GM18498 (cell line): Measurements from ENCODE around the gene DARS2.
"Not testable (repeated sequence)": the region's sequence is repeated elsewhere in the genome, so short reads cannot be mapped to it uniquely, and the experiment has no call there.

Experiments
- ATAC-seq: cut with Tn5 transposase; IDR thresholded peaks from one replicate; pipeline ENCODE4 v1.9.1; 2021; ENCODE audit warnings: mild to moderate bottlenecking, moderate library complexity; ENCODE audit not compliant: unreplicated experiment

DARS2 gene

DNA sequence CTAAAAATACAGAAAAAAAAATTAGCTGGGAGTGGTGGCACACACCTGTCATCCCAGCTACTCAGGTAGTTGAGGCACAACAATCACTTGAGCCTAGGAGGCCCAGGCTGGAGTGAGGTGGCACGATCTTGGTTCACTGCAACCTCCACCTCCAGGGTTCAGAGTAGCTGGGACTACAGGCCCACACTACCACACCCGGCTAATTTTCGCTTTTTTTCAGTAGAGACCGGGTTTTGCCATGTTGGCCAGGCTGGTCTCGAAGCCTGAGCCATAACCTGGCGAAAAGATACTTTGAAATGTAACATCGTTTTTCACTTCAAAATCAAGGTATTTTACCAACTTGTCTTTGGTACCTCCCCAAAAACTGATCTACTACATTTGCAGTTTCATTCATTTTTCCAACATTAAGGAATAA is 37.3 kb downstream of the DARS2 start:
- no peak for ATAC-seq

DNA sequence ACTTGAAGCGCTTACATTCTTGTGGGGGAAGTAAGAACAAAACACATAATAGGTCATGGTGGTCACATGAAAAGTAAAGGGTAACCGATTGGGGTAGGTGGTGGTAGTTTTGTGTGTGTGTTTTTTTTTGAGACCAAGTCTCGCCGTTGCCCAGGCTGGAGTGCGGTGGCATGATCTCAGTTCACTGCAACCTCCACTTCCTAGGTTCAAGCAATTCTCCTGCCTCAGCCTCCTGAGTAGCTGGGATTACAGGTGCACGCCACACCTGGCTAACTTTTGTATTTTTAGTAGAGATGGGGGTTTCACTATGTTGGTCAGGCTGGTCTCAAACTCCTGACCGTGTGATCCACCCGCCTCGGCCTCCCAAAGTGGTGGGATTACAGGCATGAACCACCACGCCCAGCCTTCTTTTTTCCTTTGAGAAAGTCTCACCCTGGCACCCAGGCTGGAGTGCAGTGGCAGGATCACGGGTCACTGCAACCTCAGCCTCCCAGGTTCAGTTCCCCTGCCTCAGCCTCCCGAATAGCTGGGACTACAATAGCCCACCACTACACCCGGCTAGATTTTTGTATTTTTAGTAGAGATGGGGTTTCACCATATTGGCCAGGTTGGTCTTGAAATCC is 37.8 kb downstream of the DARS2 start:
- not testable (repeated sequence) for ATAC-seq

DNA sequence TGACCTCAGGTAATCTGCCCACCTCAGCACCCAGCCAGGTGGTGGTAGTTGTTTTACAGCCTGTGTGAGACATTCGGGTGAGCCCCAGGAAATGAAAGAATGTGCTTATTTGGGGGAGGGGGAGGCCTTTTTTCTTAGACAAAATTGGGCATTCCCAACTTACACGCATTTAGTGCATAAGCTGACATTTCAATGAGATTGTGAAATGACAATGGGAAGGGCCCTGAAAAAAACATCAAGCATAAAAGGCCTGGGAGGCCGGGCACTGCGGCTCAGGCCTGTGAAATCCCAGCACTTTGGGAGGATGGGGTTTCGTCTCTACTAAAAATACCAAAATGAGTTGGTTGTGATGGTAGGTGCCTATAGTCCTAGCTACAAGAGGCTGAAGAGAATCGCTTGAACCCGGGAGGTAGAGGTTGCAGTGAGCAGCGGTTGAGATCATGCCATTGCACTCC is 38.3 kb downstream of the DARS2 start:
- no peak for ATAC-seq

DNA sequence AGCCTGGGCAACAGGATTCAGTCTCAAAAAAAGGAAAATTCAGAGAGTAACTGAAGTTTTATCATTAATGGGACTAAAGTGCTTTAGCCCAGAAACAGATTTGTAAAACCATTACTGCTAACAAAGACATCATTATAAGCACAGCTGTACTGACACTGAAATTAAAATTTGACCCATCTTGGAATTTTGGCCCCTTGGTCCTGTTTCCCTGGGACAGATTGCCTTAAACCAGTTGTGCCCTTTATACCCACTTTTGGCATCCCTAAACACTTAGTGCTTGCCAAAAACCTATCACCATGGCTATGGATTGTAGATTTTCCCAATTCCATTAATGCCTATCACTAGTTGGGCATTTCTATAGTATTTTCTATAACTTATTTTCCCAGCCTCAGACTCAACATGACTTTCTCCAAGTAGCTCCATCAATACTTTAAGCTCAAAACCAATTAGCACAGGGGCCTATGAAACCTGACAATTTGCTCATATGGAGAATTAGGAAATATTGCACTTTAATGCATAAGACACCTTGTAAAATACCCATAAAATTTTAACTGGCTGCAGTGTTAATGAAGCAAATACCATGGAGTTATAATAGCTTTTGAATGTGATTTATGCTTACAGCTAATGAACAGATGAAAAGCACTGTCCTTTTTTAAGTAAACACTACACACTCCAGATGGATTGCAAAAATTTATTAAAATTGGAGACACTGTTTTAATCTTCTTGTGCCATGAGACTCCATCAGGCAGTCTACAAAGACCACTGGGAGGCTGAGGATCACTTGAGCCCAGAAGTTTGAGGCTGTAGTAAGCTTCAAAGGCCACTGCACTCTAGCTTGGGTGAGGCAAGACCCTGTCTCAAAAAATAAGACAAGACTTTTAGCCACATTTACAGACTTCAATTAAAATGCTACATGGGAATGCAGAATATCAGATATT is 39.0 kb downstream of the DARS2 start:
- ATAC-seq, result no peak

DNA sequence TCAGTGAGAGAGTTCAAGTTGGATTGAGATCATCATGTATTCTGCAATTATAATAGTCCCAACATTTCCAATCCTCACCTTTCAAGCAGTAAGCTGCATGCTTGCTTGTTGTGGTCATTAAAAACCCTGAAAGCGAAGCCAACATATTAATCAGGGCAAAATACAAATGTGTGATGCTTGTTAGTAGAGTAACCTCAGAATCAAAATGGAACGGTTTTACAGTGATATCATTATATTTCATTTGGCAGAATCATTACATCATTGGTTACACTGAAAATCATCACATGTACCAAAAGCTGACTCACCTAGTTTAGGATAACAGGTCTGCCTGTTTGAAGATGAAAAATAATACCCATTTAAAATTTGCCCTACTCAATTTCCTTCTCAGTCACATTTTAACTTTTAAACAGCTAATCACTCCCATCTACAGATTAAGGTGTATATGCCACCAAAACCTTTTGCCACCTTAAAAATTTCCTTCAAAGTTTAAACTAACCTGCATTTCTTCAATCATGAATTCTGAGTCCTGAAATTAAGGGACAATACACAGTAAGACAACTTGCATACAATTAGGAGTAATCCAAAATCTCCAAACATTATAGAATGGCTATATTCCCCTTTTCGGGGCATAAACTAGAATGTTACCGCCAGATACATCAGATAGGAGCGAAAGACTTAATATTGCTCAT is 39.9 kb downstream of the DARS2 start:
- ATAC-seq, result no peak

DNA sequence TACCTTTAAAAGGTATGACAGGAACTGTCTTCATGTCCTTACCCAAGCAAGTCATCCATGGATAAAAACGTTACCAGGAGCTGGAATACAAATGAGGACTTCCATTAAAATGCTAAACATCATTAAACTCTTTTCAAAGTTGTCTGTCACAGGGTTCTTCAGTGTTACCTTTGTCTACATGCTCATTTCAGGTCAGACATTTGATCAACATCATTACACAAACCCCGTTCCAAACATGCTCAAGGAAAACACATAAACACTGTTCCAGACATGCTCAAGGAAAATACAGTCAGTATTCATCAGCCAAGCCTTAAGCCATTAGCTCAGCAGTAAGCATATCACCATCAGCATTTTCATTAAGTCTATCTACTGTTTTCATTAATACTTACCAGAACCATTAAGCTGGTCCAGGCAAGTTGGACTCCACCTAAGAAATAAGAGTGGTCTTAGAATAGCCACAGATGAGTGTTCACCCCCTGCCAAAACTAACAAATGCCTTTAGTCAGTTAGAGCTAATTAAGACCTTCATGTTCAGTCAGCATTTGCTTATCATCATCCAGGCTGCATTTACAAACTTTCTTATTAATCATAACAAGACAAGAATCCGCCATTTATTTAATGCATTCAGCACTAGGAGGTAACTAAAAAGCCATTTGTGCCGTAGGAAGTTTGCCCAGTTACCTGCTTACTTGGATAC is 41.1 kb downstream of the DARS2 start:
- ATAC-seq, result no peak

DNA sequence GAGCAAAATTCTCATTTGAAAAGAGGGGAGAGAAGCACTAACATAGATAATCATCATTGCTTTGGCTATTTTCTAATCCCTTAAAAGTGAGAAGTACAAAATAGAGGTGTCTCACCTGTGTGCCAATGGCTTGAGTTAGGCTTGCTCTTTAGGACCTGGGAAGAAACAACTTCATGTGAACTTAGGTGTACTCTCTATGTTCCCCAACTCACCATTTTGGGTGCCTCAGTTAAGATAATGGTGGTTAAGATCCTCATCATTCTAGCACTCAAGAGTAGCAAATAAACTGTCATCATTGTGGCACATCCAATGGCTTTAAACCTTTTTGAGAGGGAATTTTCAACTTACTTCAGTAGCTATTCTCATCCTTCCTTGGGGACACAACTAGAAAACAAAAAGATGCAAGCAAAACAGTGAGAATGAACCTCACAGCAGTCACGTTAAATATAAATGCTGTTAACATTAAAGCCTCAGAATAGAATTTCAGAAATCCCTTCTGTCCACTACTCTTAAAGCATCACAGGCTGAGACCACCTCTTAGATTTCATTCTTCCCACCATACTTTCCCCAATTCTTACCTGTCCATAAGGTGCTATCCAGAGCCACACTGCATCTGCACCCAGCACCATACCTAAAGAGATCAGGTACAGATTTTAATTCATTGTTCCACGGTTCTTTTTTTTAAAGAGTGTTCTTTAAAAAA is 42.1 kb downstream of the DARS2 start:
- ATAC-seq, result no peak

DNA sequence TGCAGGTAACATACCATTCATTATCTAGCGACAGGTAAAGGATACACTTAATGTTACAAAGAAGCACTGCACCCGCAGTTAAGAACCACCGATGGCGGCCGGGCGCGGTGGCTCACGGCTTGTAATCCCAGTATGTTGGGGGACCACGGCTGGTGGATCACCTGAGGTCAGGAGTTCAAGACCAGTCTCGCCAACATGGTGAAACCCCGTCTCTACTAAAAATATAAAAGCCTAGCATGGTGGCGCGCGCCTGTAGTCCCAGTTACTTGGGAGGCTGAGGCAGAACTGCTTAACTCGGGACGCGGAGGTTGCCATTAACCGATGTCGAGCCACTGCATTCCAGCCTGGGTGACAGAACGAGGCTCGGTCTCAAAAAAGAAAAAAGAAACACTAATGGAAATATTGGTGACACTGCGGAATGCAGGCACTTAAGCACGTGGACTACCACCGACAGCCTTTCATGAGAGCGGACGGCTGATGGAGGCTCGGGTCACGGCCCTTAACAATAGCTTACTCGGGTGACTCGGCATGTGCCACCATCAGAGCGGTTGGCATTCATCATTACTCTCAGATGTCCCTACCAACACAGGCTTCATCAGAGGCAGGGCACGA is 42.8 kb downstream of the DARS2 start:
- ATAC-seq, result no peak

DNA sequence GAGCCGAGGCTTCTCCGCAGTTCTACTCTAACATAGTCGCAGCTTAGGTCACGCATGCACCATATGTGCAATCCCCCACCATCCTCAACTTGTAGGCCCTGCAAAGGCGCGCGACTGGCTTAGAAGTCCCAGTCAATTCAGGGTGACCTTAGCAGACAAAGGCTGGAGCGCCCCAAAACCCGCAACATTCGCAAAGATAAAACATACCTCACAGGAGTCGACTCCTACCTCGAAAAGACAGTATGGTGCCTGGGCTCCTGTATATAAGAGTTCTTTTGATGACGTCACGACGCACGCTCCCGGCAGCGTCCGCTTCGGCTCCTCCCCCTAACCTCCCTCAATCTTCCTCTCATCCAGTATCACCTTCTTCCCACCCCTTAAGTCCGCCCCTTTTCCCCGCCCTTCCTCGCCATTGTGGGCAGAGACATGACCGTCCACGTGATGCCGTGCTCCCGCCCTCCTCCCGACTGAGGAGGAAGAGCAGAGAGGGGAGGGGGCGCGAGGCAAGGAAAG is 43.3 kb downstream of the DARS2 start, which contains the start of gene GAS5:
TSS of gene GAS5 (minus strand) at position 237 of the 513 bp plus-strand sequence.
- peak; percentile 74 for ATAC-seq

DNA sequence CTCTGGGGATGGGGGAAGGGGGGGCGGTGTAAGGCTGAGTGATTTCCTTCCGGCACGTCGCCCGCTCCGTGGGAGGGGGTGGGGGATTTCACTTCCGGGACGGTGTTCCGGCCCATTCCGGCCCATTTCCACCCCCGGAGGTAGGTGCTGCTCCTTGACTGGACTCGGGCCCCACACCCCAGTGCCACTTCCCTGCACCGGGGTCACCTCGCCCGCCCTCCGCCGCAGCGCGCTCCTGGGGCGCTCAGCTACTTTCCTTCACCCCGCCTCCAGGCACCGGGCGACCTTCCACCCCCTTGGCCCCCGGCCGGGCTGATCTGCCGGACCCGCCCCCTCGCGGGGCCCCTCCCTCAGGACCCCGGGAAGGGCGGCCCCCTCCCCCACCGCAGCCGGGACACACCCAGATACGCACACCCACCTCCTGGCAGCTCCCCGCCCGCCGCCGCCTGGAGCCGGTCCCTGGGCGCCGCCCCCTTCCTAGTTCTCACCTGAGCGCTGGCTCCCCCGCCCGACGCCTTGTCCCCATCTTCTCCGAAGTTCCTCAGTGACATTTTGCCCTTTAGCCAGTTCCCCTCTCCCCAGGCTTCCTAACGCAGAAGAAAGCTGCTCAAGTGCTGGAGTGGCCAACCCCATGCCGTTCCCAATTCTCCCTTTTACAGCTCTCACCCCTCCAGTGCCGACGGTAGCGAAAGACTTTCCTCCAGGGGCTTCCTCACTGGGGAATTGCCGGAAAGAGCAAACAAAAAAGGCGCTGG is 44.0 kb downstream of the DARS2 start, which contains the start of gene ZBTB37:
TSS of gene ZBTB37 (plus strand) at position 115 of the 755 bp plus-strand sequence. CDS start 1,846 bp downstream, outside the sequence.
- ATAC-seq, result peak; percentile 62

DNA sequence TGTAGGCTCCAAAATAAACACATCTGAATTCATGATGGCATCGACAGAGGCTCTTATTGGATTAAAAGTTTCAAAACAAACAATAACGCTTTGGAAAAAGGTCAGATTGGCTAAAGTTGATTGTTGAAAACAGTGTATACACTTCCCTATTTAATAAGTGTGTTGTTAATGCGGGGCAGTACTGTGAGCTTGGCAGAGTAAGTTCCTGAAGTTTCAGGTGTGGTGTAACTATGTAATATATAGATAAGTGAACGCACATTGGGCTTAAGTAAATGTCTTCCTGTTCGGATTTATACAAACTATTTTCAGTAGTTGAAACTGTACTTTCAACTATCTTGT is 44.5 kb downstream of the DARS2 start:
- ATAC-seq, result no peak

DNA sequence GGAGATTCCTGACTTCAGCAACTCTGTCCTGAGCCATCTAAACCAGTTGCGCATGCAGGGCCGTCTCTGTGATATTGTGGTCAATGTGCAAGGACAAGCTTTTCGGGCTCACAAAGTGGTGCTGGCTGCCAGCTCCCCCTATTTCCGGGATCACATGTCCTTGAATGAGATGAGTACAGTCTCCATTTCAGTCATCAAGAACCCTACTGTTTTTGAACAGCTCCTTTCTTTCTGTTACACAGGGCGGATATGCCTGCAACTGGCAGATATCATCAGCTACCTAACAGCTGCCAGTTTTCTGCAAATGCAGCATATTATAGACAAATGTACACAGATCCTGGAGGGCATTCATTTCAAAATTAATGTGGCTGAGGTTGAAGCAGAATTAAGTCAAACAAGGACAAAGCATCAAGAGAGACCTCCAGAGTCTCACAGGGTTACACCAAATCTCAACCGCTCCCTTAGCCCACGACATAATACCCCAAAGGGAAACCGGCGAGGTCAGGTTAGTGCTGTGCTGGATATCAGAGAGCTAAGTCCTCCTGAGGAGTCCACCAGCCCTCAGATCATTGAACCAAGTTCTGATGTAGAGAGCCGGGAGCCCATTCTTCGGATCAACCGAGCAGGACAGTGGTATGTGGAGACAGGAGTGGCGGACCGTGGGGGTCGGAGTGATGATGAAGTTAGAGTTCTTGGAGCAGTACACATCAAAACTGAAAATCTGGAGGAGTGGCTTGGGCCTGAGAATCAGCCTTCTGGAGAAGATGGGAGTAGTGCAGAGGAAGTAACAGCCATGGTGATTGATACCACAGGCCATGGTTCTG is 46.0 kb downstream of the DARS2 start:
- peak; percentile 21 for ATAC-seq

DNA sequence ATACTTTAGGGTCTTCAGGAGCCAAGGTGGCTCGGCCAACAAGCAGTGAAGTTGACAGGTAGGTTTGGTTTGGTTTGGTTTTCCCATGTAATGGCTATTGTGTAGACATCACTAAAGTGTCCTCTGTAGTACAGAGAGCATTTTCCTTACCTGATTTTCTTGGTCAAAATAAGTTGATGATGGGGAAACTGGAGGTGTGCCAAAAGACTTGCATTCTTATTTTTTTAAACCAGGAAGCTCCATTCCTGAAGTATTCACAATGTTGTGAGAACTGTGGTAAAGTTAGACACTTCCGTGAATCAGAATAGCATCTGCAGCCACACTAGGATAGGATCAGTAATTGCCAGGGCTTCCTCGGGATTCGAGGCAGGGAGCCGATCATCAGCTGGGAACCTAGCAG is 46.6 kb downstream of the DARS2 start:
- no peak for ATAC-seq

DNA sequence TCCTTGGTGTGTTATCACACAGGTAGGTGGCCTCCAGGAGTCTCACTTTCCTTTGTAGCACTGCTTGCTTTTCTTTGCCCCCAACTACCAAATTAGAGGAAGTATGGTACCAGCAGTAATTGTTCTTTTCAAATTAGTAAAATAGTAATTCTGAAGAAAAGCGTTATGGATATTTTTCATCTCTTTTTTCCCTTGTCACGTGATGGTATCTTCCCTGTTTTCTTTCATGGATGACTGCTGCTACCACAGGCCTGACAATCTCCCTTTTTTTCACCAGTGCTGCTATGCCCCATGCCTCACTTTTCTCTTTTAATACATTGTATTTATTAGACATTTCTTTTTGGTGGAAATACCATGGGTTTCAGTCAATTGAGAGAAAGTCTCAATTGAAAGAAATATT is 47.0 kb downstream of the DARS2 start:
- ATAC-seq, result no peak

DNA sequence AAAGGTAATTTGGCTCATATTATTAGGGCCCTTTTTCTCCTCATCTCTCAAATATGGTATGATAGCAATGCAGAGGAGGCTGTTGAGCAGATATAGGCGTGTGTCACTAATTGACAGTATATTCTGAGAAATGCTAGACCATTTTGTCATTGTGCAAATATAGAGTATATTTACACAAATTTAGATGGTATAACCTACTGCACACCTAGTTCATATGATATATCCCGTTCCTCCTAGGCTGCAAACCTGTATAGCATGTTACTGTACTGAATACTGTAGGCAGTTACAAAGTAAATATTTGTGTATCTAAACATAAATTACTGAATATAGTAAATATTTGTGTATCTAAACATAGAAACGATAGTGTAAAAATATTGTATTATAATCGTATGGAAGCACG is 52.3 kb downstream of the DARS2 start:
- no peak for ATAC-seq

DNA sequence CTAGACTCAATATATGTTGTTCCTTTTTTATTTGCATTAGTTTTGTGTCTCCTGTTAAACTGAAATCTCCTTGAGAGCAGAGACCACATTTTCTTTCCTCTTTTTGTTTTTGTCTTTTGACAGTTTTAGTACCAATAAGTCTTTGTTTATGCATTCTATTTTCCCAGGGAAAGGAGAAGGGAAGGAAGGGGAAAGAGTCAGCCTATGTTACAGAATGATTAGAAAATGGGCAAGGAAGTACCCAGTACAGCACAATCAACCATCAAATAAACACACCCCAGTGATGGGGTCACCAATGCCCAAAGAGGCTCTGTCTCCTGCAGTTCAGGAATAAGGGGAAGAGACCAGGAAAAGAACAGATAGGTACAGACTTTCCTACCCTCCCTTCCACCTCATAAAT is 53.8 kb downstream of the DARS2 start:
- no peak for ATAC-seq

DNA sequence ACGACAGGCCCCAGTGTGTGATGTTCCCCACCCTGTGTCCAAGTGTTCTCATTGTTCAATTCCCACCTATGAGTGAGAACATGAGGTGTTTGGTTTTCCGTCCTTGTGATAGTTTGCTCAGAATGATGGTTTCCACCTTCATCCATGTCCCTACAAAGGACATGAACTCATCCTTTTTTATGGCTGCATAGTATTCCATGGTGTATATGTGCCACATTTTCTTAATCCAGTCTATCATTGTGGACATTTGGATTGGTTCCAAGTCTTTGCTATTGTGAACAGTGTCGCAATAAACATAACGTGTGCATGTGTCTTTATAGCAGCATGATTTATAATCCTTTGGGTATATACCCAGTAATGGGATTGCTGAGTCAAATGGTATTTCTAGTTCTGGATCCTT is 56.6 kb downstream of the DARS2 start:
- ATAC-seq, result not testable (repeated sequence)

DNA sequence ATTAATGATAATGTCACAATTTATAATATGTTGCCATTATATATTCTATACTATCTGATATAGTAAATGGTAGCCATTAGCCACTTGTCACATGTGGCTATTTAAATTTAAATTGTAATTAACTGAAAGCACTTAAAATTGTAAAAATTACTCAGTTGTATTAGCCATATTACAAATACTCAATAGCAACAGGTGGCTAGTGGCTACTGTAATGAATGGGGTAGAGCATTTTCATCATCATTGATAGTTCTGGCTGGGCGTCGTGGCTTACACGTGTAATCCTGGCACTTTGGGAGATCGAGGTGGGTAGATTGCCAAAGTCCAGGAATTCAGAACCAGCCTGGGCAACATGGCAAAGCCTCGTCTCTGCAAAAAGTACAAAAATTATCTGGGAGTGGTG is 60.2 kb downstream of the DARS2 start:
- no peak for ATAC-seq
